Heart left ventricle (tissue), 16 donors: ENCODE measurements around the gene TMC4. TPM values are rescaled to one million over a fixed set of nuclear protein-coding genes. Genes with fewer than 3 reads are reported as not detected.
A peak's percentile ranks its signal among the peaks of the same experiment; 100 is the strongest.

ENCODE experiments used
- ATAC-seq, 4 donors: fragments of 200-7000 bp; cut with Tn5 transposase; one replicate each; pipeline ENCODE4 v1.9.1; 2020 to 2022; ENCODE audit warnings: moderate library complexity in 4 of 4, mild to moderate bottlenecking in 3 of 4, moderate number of reproducible peaks in 1 of 4
- DNase-seq, 5 donors: peaks; one replicate each; pipeline ENCODE4 v3.0.0-alpha.2; 2020
- H3K27ac ChIP-seq, 12 donors: fragments of 200-600 bp; sonication (generic) in 4 of 12; one replicate each; pipeline versions ENCODE4 v1.5.0 to v1.8.0; 2016 to 2022; ENCODE audit warnings: mild to moderate bottlenecking in 2 of 12
- H3K27me3 ChIP-seq, 9 donors: fragments of 200-600 bp; sonication (generic) in 2 of 9; one replicate each; pipeline versions ENCODE4 v1.5.1 to v1.8.0; 2016 to 2022; ENCODE audit warnings: mild to moderate bottlenecking in 3 of 9
- H3K36me3 ChIP-seq, 9 donors: fragments of 200-600 bp; sonication (generic) in 2 of 9; one replicate each; pipeline versions ENCODE4 v1.5.0 to v1.8.0; 2018 to 2022; ENCODE audit warnings: mild to moderate bottlenecking in 2 of 9
- H3K4me1 ChIP-seq, 12 donors: fragments of 200-600 bp; sonication (generic) in 4 of 12; one replicate each; pipeline versions ENCODE4 v1.5.0 to v1.8.0; 2016 to 2022; ENCODE audit warnings: mild to moderate bottlenecking in 3 of 12
- H3K4me3 ChIP-seq, 12 donors: fragments of 200-600 bp; sonication (generic) in 4 of 12; one replicate each; pipeline versions ENCODE4 v1.5.0 to v1.8.0; 2017 to 2022; ENCODE audit warnings: mild to moderate bottlenecking in 9 of 12, moderate library complexity in 4 of 12
- H3K9me3 ChIP-seq, 12 donors: fragments of 200-600 bp; sonication (generic) in 4 of 12; one replicate each; pipeline versions ENCODE4 v1.5.0 to v1.8.0; 2016 to 2022; ENCODE audit warnings: mild to moderate bottlenecking in 1 of 12
- POLR2A ChIP-seq, 2 donors: fragments of 450-650 bp; IDR thresholded peaks; one replicate each; pipeline ENCODE4 v1.6.1; 2017; ENCODE audit warnings: antibody characterized with exemption in 2 of 2, mild to moderate bottlenecking in 2 of 2, moderate library complexity in 2 of 2
- WGBS, 4 donors: extraction: QIAGEN DNeasy Blood & Tissue Kit in 2 of 4; methylation state at CpG; one replicate each; pipeline versions ENCODE4 v1.1.5 to v1.1.7; 2013 to 2018; 5-methylcytosine and 5-hydroxymethylcytosine counted together
- intact Hi-C, 10 donors: fragments of 100-400 bp; cut with DNase I; formaldehyde crosslinking; loops; one replicate each; pipeline versions ENCODE4 v1.11.1 to v1.14.2; 2022
- polyA plus RNA-seq, 2 donors: library from polyadenylated mRNA; stranded (reverse); fragments of 200-250 nt; gene quantifications; one replicate each; pipeline ENCODE4 v1.2.3, GENCODE V29; 2013
- total RNA-seq, 9 donors: library from RNA; depleted of rRNA in 2 of 9; stranded (reverse); fragments of >200 nt in 2 of 9; fragmentation: NEBNext Ultra II Directional in 3 of 9; extraction: Animal tissue kit (Norgen Biotek cat#: 25700) in 3 of 9; gene quantifications; one replicate each; pipeline versions ENCODE4 v1.1.0 to v1.2.4, GENCODE V29; 2016 to 2023
- TF ChIP-seq, protein P1 (sequence below), 12 donors: fragments of 200-600 bp; sonication (generic) in 4 of 12; IDR thresholded peaks; one replicate each; pipeline versions ENCODE4 v1.5.0 to v1.8.0; 2018 to 2022; ENCODE audit warnings: antibody characterized with exemption in 12 of 12, mild to moderate bottlenecking in 5 of 12
- donor health status: ischemic (EF 13 %, LVEDD 7.1; RV severe dilation, severe dysfunction).
- donor health status: healthy with polysubstance abuse.
- donor health status: DM: no; HTN: yes; CAD: no.
- donor health status: DM: no; HTN: no; CAD: no.
- donor health status: ischemic (EF 25% LVEDD 6.9; RV normal size, moderate dysfunction).
- donor health status: ischemic (EF 25% LVEDD 5.7; RV mildly dilated, moderate dysfunction).
- donor health status: healthy.
- donor health status: DM: yes; HTN: yes; CAD: no.
- donor health status: ischemic (EF 35%, LVEDD 5.7; RV mildly dilated, moderate dysfunction).
- donor health status: nonischemic (EF 11% LVEDD 7.7; RV severe dilation, severe dysfunction).
- donor health status: DM: yes; HTN: yes; CAD: no.
- donor health status: PGD.
- donor health status: ischemic (EF 29% LVEDD 5.4; RV normal size, mild dysfunction).
- donor health status: nonischemic (EF 23%, LVEDD 6.1; RV moderate dilation, normal function).

Gene TMC4
- total and polyA plus RNA-seq, 11 donors: 0.58 to 4.5 (median 2.1) TPM; not detected in 1

- intact Hi-C loops: no loop called here
- Histone ChIP-seq H3K27me3 (peaks cover 0 to 13% (median 0%) of the 10 kb centered on the region in 9 donors), H3K27ac (peak overlapping the region in 11 of 12 donors; percentile 43 to 98 (median 84)), H3K36me3 (peaks cover 0 to 32% (median 28%) of the 10 kb centered on the region in 9 donors), H3K4me1 (peaks cover 4 to 57% (median 36%) of the 10 kb centered on the region in 12 donors), H3K4me3 (peak overlapping the region; percentile 20 to 96 (median 68)), H3K9me3 (no peaks in the 10 kb centered on the region)
- DNase-seq: no peak
- ATAC-seq: no peak
- TF ChIP-seq POLR2A (IDR thresholded peaks at IDR 0.05): no peak
- TF ChIP-seq, protein P1, sequence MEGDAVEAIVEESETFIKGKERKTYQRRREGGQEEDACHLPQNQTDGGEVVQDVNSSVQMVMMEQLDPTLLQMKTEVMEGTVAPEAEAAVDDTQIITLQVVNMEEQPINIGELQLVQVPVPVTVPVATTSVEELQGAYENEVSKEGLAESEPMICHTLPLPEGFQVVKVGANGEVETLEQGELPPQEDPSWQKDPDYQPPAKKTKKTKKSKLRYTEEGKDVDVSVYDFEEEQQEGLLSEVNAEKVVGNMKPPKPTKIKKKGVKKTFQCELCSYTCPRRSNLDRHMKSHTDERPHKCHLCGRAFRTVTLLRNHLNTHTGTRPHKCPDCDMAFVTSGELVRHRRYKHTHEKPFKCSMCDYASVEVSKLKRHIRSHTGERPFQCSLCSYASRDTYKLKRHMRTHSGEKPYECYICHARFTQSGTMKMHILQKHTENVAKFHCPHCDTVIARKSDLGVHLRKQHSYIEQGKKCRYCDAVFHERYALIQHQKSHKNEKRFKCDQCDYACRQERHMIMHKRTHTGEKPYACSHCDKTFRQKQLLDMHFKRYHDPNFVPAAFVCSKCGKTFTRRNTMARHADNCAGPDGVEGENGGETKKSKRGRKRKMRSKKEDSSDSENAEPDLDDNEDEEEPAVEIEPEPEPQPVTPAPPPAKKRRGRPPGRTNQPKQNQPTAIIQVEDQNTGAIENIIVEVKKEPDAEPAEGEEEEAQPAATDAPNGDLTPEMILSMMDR (IDR thresholded peaks at IDR 0.05): no peak
- WGBS, 4 donors: 0 to 3% (median 2%) methylated on average over 12 to 28 of the region's 28 CpGs
Observed at GRCh38 chr19:54160182-54160811, 12.7 kb downstream of the TMC4 start.

DNA sequence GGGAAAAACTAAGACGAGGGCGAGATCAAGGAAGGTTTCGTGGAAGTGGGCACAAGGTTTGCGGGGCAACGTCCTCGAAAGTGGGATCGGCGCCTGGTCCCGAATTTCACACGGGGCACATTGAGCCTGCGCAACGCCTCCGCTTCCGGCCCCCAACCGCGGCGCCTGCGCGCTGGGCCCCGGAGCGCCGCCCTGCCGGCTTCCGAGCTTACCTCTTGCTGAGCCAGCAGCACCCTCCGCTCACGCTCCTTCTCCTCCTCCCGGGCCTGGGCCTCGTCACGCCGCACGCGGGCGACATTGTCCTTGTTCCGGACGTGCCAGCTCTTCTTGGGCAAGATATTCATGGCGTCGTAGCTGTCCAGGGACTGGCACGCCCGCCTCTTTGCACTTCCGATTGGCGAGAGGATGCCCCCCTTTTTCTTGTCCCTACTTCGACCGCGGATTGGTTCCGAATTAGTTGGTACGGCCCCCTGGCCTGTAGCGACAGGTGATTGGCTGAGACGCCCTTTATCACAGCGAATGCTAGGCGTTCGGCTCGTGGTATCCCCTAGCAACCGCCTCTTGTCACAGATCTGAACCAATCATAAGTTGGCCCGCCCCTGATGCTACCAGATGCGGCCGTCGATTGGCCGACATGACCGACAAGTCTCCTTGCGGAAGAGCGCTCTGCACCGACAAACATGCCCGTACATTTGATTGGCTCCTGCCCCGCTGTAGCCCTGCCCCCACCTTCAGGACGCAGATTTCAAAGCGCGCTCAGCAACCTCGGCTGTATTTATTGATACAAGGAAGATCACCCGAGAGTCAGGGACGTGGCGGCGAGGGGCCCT lies 13.4 kb downstream of the TMC4 start, which contains the start of gene LENG1:
TSS of gene LENG1 (minus strand) at position 370 of the 830 bp plus-strand sequence. CDS start at position 344, 26 bp downstream.
- 0 to 1% (median 1%) methylated on average over 49 to 72 of the region's 72 CpGs for WGBS, 4 donors
- ATAC-seq (peak; percentile 92 to 98 (median 96)), DNase-seq (peak; percentile 98 to 100 (median 100))
- H3K27me3 ChIP-seq: peaks cover 0 to 6% (median 0%) of the 10 kb centered on the region in 9 donors
- TF ChIP-seq, protein P1 (IDR thresholded peaks at IDR 0.05): peak in 10 of 12 donors; percentile 30 to 68 (median 40)
- peak in 1 of 2 donors; percentile 77 for TF ChIP-seq POLR2A (IDR thresholded peaks at IDR 0.05)
- peak within 1 kb of the TSS; percentile 47 to 96 (median 78) for H3K4me3 ChIP-seq
- peaks cover 4 to 59% (median 34%) of the 10 kb centered on the region in 12 donors for H3K4me1 ChIP-seq
- intact Hi-C loops: loop anchor here in 1 of 10 donors (1.0 kb wide), 1 partner anchor 22 kb away; the partner anchor contains the start of gene CNOT3
- H3K27ac ChIP-seq: peak within 1 kb of the TSS; percentile 89 to 99 (median 98)
- H3K36me3 ChIP-seq: peaks cover 0 to 39% (median 36%) of the 10 kb centered on the region in 9 donors
- H3K9me3 ChIP-seq: no peaks in the 10 kb centered on the region

DNA sequence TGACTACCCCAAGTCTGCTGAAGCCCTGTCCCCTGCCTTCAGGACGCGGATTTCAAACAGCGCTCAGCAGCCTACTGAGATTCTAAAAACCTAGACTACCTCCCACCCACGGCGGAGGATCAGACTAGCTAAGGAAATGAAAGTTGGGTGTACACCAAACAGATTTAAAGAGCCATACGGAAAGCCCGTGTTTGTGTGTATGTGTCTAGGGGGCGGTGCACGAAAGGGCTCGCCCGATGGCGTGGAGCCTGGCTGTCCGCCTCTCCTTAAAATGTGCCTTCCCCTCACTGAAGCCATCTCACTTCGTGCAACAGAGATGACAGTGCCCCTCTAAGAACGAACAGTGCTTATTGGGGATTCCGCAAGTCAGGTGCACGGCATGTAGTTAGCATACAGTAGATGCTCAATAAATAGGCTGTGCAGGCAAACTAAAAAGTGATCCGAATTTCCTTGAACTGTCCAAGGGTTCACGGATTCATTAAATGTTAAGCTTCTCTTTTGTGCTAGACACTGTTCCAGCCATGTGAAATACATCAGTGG lies 14.1 kb downstream of the TMC4 start:
- ATAC-seq: no peak
- Histone ChIP-seq H3K36me3 (peaks cover 0 to 46% (median 43%) of the 10 kb centered on the region in 9 donors), H3K27ac (peak overlapping the region; percentile 89 to 99 (median 98)), H3K4me3 (peak overlapping the region; percentile 47 to 96 (median 74)), H3K27me3 (no peaks in the 10 kb centered on the region), H3K9me3 (no peaks in the 10 kb centered on the region), H3K4me1 (peaks cover 4 to 59% (median 32%) of the 10 kb centered on the region in 12 donors)
- DNase-seq: no peak
- intact Hi-C loops: loop anchor here in 1 of 10 donors (1.0 kb wide), 1 partner anchor 22 kb away; the partner anchor contains the start of gene CNOT3
- WGBS, 4 donors: 9 to 12% (median 12%) methylated on average over 17 to 19 of the region's 19 CpGs
- no peak for TF ChIP-seq POLR2A (IDR thresholded peaks at IDR 0.05)
- TF ChIP-seq, protein P1 (IDR thresholded peaks at IDR 0.05): no peak
